HepG2 (cell line): Measurements from ENCODE around the gene TENM3. TPM values are rescaled to one million over a fixed set of nuclear protein-coding genes. Genes with fewer than 3 reads are reported as not detected.

Experiments
- ATAC-seq: fragments of 200-7000 bp; cut with Tn5 transposase; 3 replicates; pipeline ENCODE4 v1.9.1; 2020; ENCODE audit warnings: mild to moderate bottlenecking, moderate library complexity
- BruUV-seq: library from RNA; stranded (reverse); fragments of 400-500 nt; replicated peaks from 2 replicates; lab custom pipeline; 2021; lab: Mats Ljungman, UMichigan
- CTCF ChIA-PET: fragments of 300-600 bp; formaldehyde crosslinking; extraction: SDS; loops from one replicate; lab custom pipeline; 2021; ENCODE audit warnings: low total read pairs, inconsistent platforms, low intra/inter-chr PET ratio; lab: Yijun Ruan, JAX
- POLR2A ChIA-PET: fragments of 350-600 bp; sonication (Branson Sonifier 250); formaldehyde crosslinking; loops from one replicate; lab custom pipeline; 2020; ENCODE audit warnings: antibody characterized with exemption, inconsistent platforms; lab: Yijun Ruan, JAX
- DNase-seq: peaks from one replicate; pipeline ENCODE4 v3.0.0-alpha.2; 2015; ENCODE audit warnings: low spot score
- FAIRE-seq: peaks from 3 replicates; lab custom pipeline; 2011; peaks lifted over from hg19 to GRCh38; lab: Jason Lieb, UNC
- H2AFZ ChIP-seq: one replicate; pipeline ENCODE4 v1.6.1; 2011; ENCODE audit warnings: low read length, inconsistent platforms
- H3K27ac ChIP-seq: fragments of 300-600 bp; 3 replicates; pipeline ENCODE4 v1.8.0; 2011; ENCODE audit warnings: mixed run types, mild to moderate bottlenecking, mixed read lengths, low read length, inconsistent platforms; ENCODE audit not compliant: insufficient read depth; ENCODE audit errors: extremely low read length
- H3K27me3 ChIP-seq, 2 experiments: fragments of 200-600 bp in 1 of 2; 2 replicates in 1 of 2; 3 replicates in 1 of 2; pipeline versions ENCODE4 v1.6.0 to v1.8.0; 2011; ENCODE audit warnings: low read length in 2 of 2, mild to moderate bottlenecking in 2 of 2, moderate library complexity in 2 of 2, inconsistent platforms in 1 of 2; ENCODE audit not compliant: insufficient read depth in 2 of 2, control insufficient read depth in 1 of 2
- H3K36me3 ChIP-seq, 2 experiments: fragments of 200-600 bp in 1 of 2; replicated peaks in 1 of 2; 2 replicates in 1 of 2; 3 replicates in 1 of 2; pipeline versions ENCODE4 v1.5.1 to v1.8.0; 2011; ENCODE audit warnings: low read length in 2 of 2, inconsistent platforms in 1 of 2; ENCODE audit not compliant: insufficient read depth in 2 of 2, control insufficient read depth in 1 of 2
- H3K4me1 ChIP-seq: 2 replicates; pipeline ENCODE4 v1.5.1; 2012; ENCODE audit warnings: low read length, inconsistent platforms; ENCODE audit not compliant: insufficient read depth
- H3K4me2 ChIP-seq: 2 replicates; pipeline ENCODE4 v1.6.0; 2011; ENCODE audit warnings: low read depth, low read length, inconsistent platforms
- H3K4me3 ChIP-seq, 3 experiments: fragments of 200-600 bp in 1 of 3; sonication (generic), shearing (Covaris generic) in 1 of 3; replicated peaks in 1 of 3; 2 replicates each; pipeline ENCODE4 v1.5.1; 2011 to 2016; ENCODE audit warnings: low read length in 3 of 3, inconsistent platforms in 2 of 3, low read depth in 2 of 3, mild to moderate bottlenecking in 2 of 3, control low read depth in 1 of 3, mixed read lengths in 1 of 3; ENCODE audit not compliant: insufficient read depth in 1 of 3
- H3K79me2 ChIP-seq: one replicate; pipeline ENCODE4 v1.6.1; 2011; ENCODE audit warnings: low read length, inconsistent platforms; ENCODE audit not compliant: insufficient read depth
- H3K9ac ChIP-seq: 2 replicates; pipeline ENCODE4 v1.6.0; 2011; ENCODE audit warnings: mild to moderate bottlenecking, low read depth, low read length, inconsistent platforms; ENCODE audit not compliant: insufficient read depth
- H3K9me3 ChIP-seq: 2 replicates; pipeline ENCODE4 v1.5.1; 2012; ENCODE audit warnings: mild to moderate bottlenecking, low read length
- H4K20me1 ChIP-seq: 2 replicates; pipeline ENCODE4 v1.6.0; 2011; ENCODE audit warnings: inconsistent platforms, mild to moderate bottlenecking, low read length, moderate library complexity; ENCODE audit not compliant: insufficient read depth
- CENPBD1 ChIP-seq: sonication (generic); formaldehyde crosslinking; IDR thresholded peaks from 2 replicates; pipeline ENCODE4 v1.8.0; 2022; ENCODE audit warnings: missing genetic modification reagents, low read depth, mild to moderate bottlenecking, borderline replicate concordance
- CTCF ChIP-seq: sonication (generic); formaldehyde crosslinking; IDR thresholded peaks from 2 replicates; pipeline ENCODE4 v1.5.0; 2020; ENCODE audit warnings: mild to moderate bottlenecking, missing genetic modification reagents, moderate library complexity
- DNMT3B ChIP-seq: conservative IDR thresholded peaks from 2 replicates; pipeline ENCODE4 v1.6.1; 2016; ENCODE audit warnings: missing biosample characterization, control low read depth
- FLYWCH1 ChIP-seq: sonication (generic); formaldehyde crosslinking; IDR thresholded peaks from 2 replicates; pipeline ENCODE4 v1.8.1; 2023; ENCODE audit warnings: mild to moderate bottlenecking, missing genetic modification reagents
- MLXIP ChIP-seq: sonication (generic); formaldehyde crosslinking; IDR thresholded peaks from 2 replicates; pipeline ENCODE4 v1.9.0; 2021; ENCODE audit warnings: missing genetic modification reagents, borderline replicate concordance
- SMAD9 ChIP-seq: sonication (generic); formaldehyde crosslinking; IDR thresholded peaks from 2 replicates; pipeline ENCODE4 v1.5.1; 2020; ENCODE audit warnings: mild to moderate bottlenecking, missing genetic modification reagents
- SOX5 ChIP-seq: IDR thresholded peaks from 2 replicates; pipeline ENCODE4 v1.6.1; 2016; ENCODE audit warnings: borderline replicate concordance
- U2AF1 ChIP-seq: fragments of 200-400 bp; formaldehyde crosslinking; optimal IDR thresholded peaks from 2 replicates; pipeline ENCODE3; 2017; ENCODE audit warnings: mild to moderate bottlenecking, low read depth, low read length
- ZNF17 ChIP-seq: sonication (generic); formaldehyde crosslinking; IDR thresholded peaks from 2 replicates; pipeline ENCODE4 v1.5.0; 2020; ENCODE audit warnings: mild to moderate bottlenecking, missing genetic modification reagents
- ZNF274 ChIP-seq: sonication (generic); formaldehyde crosslinking; IDR thresholded peaks from 2 replicates; pipeline ENCODE4 v1.5.1; 2020; ENCODE audit warnings: mild to moderate bottlenecking, missing genetic modification reagents
- ZNF501 ChIP-seq: sonication (generic); formaldehyde crosslinking; IDR thresholded peaks from 2 replicates; pipeline ENCODE4 v1.5.1; 2020; ENCODE audit warnings: mild to moderate bottlenecking, moderate library complexity, missing genetic modification reagents
- ZNF556 ChIP-seq: sonication (generic); formaldehyde crosslinking; IDR thresholded peaks from 2 replicates; pipeline ENCODE4 v1.4.0; 2020; ENCODE audit warnings: mild to moderate bottlenecking, missing genetic modification reagents, borderline replicate concordance
- ZNF772 ChIP-seq: sonication (generic); formaldehyde crosslinking; IDR thresholded peaks from 2 replicates; pipeline ENCODE4 v1.5.0; 2020; ENCODE audit warnings: mild to moderate bottlenecking, missing genetic modification reagents
- WGBS: methylation state at CpG from one replicate; pipeline ENCODE4 v1.1.6; 2017; ENCODE audit warnings: low lambda C conversion rate; 5-methylcytosine and 5-hydroxymethylcytosine counted together
- in situ Hi-C: cut with HindIII; loops from 2 replicates; pipeline ENCODE4 v1.10.0; 2017; ENCODE audit warnings: low pct_unique_long_range_greater_than_20kb; ENCODE audit not compliant: extremely low pct_ligation_motif_present
- intact Hi-C: fragments of 100-400 bp; cut with micrococcal nuclease; formaldehyde crosslinking; loops from one replicate; pipeline ENCODE4 v1.10.0; 2022; ENCODE audit not compliant: unreplicated experiment
- polyA plus RNA-seq, 8 experiments: library from polyadenylated mRNA; depleted of rRNA in 3 of 8; stranded (reverse) in 7 of 8; unstranded in 1 of 8; fragments of >200 nt; fragmentation: Illumina TruSeq in 4 of 8; extraction: Trizol in 4 of 8; gene quantifications; 2 replicates each; pipeline versions ENCODE4 v1.2.1 to v1.2.3, GENCODE V29; 2011 to 2016; ENCODE audit warnings: low read depth in 4 of 8, missing spikeins in 1 of 8, mixed read lengths in 1 of 8; ENCODE audit not compliant: insufficient read depth in 1 of 8
- total RNA-seq, 5 experiments: library from RNA; depleted of rRNA; stranded (reverse); fragments of >200 nt; fragmentation: Illumina TruSeq; extraction: Trizol; gene quantifications; 2 replicates each; pipeline ENCODE4 v1.2.3, GENCODE V29; 2016; ENCODE audit warnings: low read depth in 1 of 5

The TENM3 gene
- total and polyA plus RNA-seq, 2 of the 13 experiments (the other 11 are each of a cell fraction or from before 2014, with no cell fraction given) = 0.04 TPM; not detected in 1

- no peak for TF ChIP-seq FLYWCH1
- TF ChIP-seq CTCF = no peak
- TF ChIP-seq ZNF556 = no peak
These were observed 402.3 kb downstream of the TENM3 start (continued) for GRCh38 chr4:182645511-182645910.

- ChIA-PET CTCF (no interaction called here), POLR2A (no interaction called here)
- intact Hi-C loops = no loop called here
- Histone ChIP-seq H3K9ac (no peak overlapping the region), H3K79me2 (no peaks in the 10 kb centered on the region), H3K4me3 (no peak overlapping the region), H3K27me3 (no peaks in the 10 kb centered on the region), H4K20me1 (no peaks in the 10 kb centered on the region), H3K27ac (no peak overlapping the region), H3K4me2 (no peak overlapping the region), H2AFZ (no peak overlapping the region), H3K4me1 (no peaks in the 10 kb centered on the region), H3K36me3 (no peaks in the 10 kb centered on the region), H3K9me3 (no peaks in the 10 kb centered on the region; the same call in 1 of the 2 replicates)
- 30% methylated on average over 4 of the region's 4 CpGs for WGBS
- in situ Hi-C loops = no loop called here
- FAIRE-seq (no peak), DNase-seq (no peak), ATAC-seq (no peak)
- BruUV-seq = no TSS peak
- TF ChIP-seq U2AF1 (no peak), SMAD9 (CRISPR knock-in tag) (no peak)
These were observed 404.6 kb downstream of the TENM3 start for GRCh38 chr4:182647646-182648300.

- BruUV-seq = no TSS peak
- DNase-seq (no peak), ATAC-seq (no peak), FAIRE-seq (no peak)
- H3K9me3 ChIP-seq = no peaks in the 10 kb centered on the region; the same call in 1 of the 2 replicates
- H4K20me1 ChIP-seq = no peaks in the 10 kb centered on the region
- in situ Hi-C loops (no loop called here), intact Hi-C loops (no loop called here)
- H3K9ac ChIP-seq = no peak overlapping the region
- H3K36me3 ChIP-seq = no peaks in the 10 kb centered on the region
- H3K4me1 ChIP-seq = no peaks in the 10 kb centered on the region
- H3K4me2 ChIP-seq = no peak overlapping the region
- H3K27ac ChIP-seq = no peak overlapping the region
- CTCF ChIA-PET = no interaction called here
- H3K79me2 ChIP-seq = no peaks in the 10 kb centered on the region
- no peaks in the 10 kb centered on the region for H3K27me3 ChIP-seq
- POLR2A ChIA-PET = no interaction called here
- H3K4me3 ChIP-seq = no peak overlapping the region
- H2AFZ ChIP-seq = no peak overlapping the region
- no peak for TF ChIP-seq CENPBD1 (CRISPR knock-in tag)
- TF ChIP-seq ZNF274 = no peak
- TF ChIP-seq MLXIP (CRISPR knock-in tag) = no peak
- TF ChIP-seq ZNF772 = no peak
- TF ChIP-seq ZNF501 = no peak
- no peak for TF ChIP-seq SOX5 (CRISPR knock-in tag)
- no peak for TF ChIP-seq DNMT3B (CRISPR knock-in tag)
- TF ChIP-seq ZNF17 = no peak
These were observed 405.6 kb downstream of the TENM3 start for GRCh38 chr4:182648766-182649165.
